Immature natural killer cell (primary cell): ENCODE data around the gene GPC6. TPM values are rescaled to one million over a fixed set of nuclear protein-coding genes. Genes with fewer than 3 reads are reported as not detected.
A peak's percentile ranks its signal among the peaks of the same experiment; 100 is the strongest.

ENCODE experiments used
- DNase-seq, 3 donors: peaks; one replicate each; pipeline ENCODE4 v3.0.0; 2022; ENCODE audit warnings: mixed read lengths in 1 of 3
- H3K27ac Mint-ChIP-seq, 6 donors: one replicate each; pipeline ENCODE4 v1.8.0; 2020; ENCODE audit warnings: mixed read lengths in 6 of 6, mild to moderate bottlenecking in 5 of 6, inconsistent platforms in 4 of 6, moderate library complexity in 3 of 6
- H3K27me3 Mint-ChIP-seq, 3 donors: one replicate each; pipeline ENCODE4 v1.8.0; 2020 to 2021; ENCODE audit warnings: low read depth in 3 of 3, mild to moderate bottlenecking in 3 of 3, mixed read lengths in 3 of 3, moderate library complexity in 3 of 3, inconsistent platforms in 1 of 3
- H3K36me3 Mint-ChIP-seq, 3 donors: one replicate each; pipeline ENCODE4 v1.8.0; 2020; ENCODE audit warnings: mixed read lengths in 3 of 3, inconsistent platforms in 2 of 3, mild to moderate bottlenecking in 2 of 3
- H3K4me1 Mint-ChIP-seq, 2 donors: one replicate each; pipeline ENCODE4 v1.8.0; 2020; ENCODE audit warnings: inconsistent platforms in 2 of 2, mild to moderate bottlenecking in 2 of 2, mixed read lengths in 2 of 2, moderate library complexity in 1 of 2
- H3K4me3 Mint-ChIP-seq, 5 donors: one replicate each; pipeline ENCODE4 v1.8.0; 2020; ENCODE audit warnings: mild to moderate bottlenecking in 5 of 5, mixed read lengths in 5 of 5, inconsistent platforms in 3 of 5, moderate library complexity in 3 of 5
- H3K9me3 Mint-ChIP-seq, 6 donors: one replicate each; pipeline ENCODE4 v1.8.0; 2020; ENCODE audit warnings: mild to moderate bottlenecking in 6 of 6, mixed read lengths in 6 of 6, inconsistent platforms in 4 of 6, moderate library complexity in 3 of 6
- polyA plus RNA-seq, 3 donors: library from polyadenylated mRNA; unstranded; fragments of 300-500 nt; fragmentation: Illumina TruSeq; gene quantifications; one replicate each; pipeline ENCODE4 v1.2.3, GENCODE V29; 2021

GPC6 gene
- polyA plus RNA-seq, 3 donors from 2014 or later, result not detected

- H3K27me3 Mint-ChIP-seq, result peaks cover 3 to 13% (median 4%) of the 10 kb centered on the region in 3 donors
These were observed 1181.9 kb downstream of the GPC6 start for GRCh38 chr13:94408314-94409036.

GRCh38 chr13:94411747-94412146, 1185.1 kb downstream of the GPC6 start:
- no peak for DNase-seq
- Mint-ChIP-seq H3K36me3 (no peaks in the 10 kb centered on the region), H3K9me3 (peaks cover 0 to 1% (median 0%) of the 10 kb centered on the region in 6 donors), H3K27ac (no peak overlapping the region), H3K4me1 (no peaks in the 10 kb centered on the region), H3K4me3 (no peak overlapping the region), H3K27me3 (peaks cover 4 to 13% (median 5%) of the 10 kb centered on the region in 3 donors)

More at GRCh38 chr13:94408314-94409036, 1181.9 kb downstream of the GPC6 start:
- Mint-ChIP-seq H3K36me3 (no peaks in the 10 kb centered on the region), H3K27ac (no peak overlapping the region), H3K4me3 (no peak overlapping the region), H3K4me1 (no peaks in the 10 kb centered on the region), H3K9me3 (no peaks in the 10 kb centered on the region)
- no peak for DNase-seq

- no peak overlapping the region for H3K27ac Mint-ChIP-seq
- peaks cover 0 to 7% (median 2%) of the 10 kb centered on the region in 6 donors for H3K9me3 Mint-ChIP-seq
- no peak for DNase-seq
- peaks cover 6 to 16% (median 7%) of the 10 kb centered on the region in 3 donors for H3K27me3 Mint-ChIP-seq
- no peaks in the 10 kb centered on the region for H3K36me3 Mint-ChIP-seq
- no peaks in the 10 kb centered on the region for H3K4me1 Mint-ChIP-seq
- H3K4me3 Mint-ChIP-seq, result no peak overlapping the region
These were observed 1186.4 kb downstream of the GPC6 start for GRCh38 chr13:94412870-94413597.

- Mint-ChIP-seq H3K36me3 (no peaks in the 10 kb centered on the region), H3K9me3 (peaks cover 0 to 7% (median 2%) of the 10 kb centered on the region in 6 donors), H3K4me3 (no peak overlapping the region), H3K4me1 (peaks cover 0 to 3% of the 10 kb centered on the region in 2 donors), H3K27ac (no peak overlapping the region), H3K27me3 (peaks cover 6 to 11% (median 7%) of the 10 kb centered on the region in 3 donors)
- no peak for DNase-seq
These were observed 1187.0 kb downstream of the GPC6 start for GRCh38 chr13:94413598-94413944.

- H3K36me3 Mint-ChIP-seq, result no peaks in the 10 kb centered on the region
- peaks cover 3 to 8% of the 10 kb centered on the region in 2 donors for H3K4me1 Mint-ChIP-seq
- no peak overlapping the region for H3K27ac Mint-ChIP-seq
- peaks cover 6 to 7% (median 7%) of the 10 kb centered on the region in 3 donors for H3K27me3 Mint-ChIP-seq
- no peak for DNase-seq
- no peak overlapping the region for H3K4me3 Mint-ChIP-seq
- H3K9me3 Mint-ChIP-seq, result peaks cover 0 to 7% (median 2%) of the 10 kb centered on the region in 6 donors
These were observed 1187.5 kb downstream of the GPC6 start for GRCh38 chr13:94414141-94414540.

GRCh38 chr13:94414708-94415107, 1188.1 kb downstream of the GPC6 start:
- no peaks in the 10 kb centered on the region for H3K36me3 Mint-ChIP-seq
- H3K9me3 Mint-ChIP-seq, result peaks cover 0 to 7% (median 2%) of the 10 kb centered on the region in 6 donors
- DNase-seq, result no peak
- H3K27me3 Mint-ChIP-seq, result peaks cover 6 to 7% (median 7%) of the 10 kb centered on the region in 3 donors
- H3K4me3 Mint-ChIP-seq, result no peak overlapping the region
- no peak overlapping the region for H3K27ac Mint-ChIP-seq
- peaks cover 7 to 13% of the 10 kb centered on the region in 2 donors for H3K4me1 Mint-ChIP-seq

DNA sequence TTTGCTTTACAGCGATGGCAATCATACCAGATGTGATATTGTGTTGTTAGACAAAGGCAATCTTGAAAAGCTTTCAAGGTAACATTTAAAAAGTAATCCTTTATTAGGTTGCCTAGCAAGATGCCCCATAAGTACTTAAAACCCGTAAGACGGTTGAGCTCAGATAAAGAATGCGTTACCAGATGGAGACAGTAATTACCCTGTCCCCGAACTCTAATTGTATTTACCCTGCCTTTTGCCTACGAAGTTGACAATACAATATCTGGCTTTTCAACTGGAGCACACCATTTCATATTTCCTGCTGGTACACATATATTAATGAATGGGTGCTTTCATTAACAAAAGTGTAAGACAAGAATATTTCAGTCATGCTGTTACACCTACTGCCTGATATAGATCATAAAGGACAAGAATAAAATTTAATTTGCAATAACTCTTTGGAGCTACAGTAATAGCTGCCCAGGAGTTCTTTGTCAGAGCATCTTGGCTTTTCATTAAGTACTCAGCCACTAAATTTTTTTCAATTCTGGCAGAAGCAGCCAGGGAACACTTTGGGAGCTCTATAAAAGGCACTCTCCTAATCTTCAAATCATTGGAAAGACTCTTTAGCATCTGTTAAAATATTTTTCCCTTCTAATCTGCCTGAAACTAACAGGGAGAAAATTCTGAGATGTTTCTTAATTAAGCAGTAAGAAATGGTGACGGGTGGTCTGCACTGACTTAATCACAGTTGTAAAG, 1189.1 kb downstream of the GPC6 start:
- no peak for DNase-seq
- H3K9me3 Mint-ChIP-seq, result peaks cover 0 to 15% (median 2%) of the 10 kb centered on the region in 6 donors
- H3K4me3 Mint-ChIP-seq, result no peak overlapping the region
- peaks cover 7 to 13% of the 10 kb centered on the region in 2 donors for H3K4me1 Mint-ChIP-seq
- no peak overlapping the region for H3K27ac Mint-ChIP-seq
- H3K36me3 Mint-ChIP-seq, result no peaks in the 10 kb centered on the region
- H3K27me3 Mint-ChIP-seq, result peaks cover 4 to 7% (median 7%) of the 10 kb centered on the region in 3 donors

GRCh38 chr13:94416454-94417080, 1190.0 kb downstream of the GPC6 start:
- Mint-ChIP-seq H3K4me1 (peaks cover 7 to 13% of the 10 kb centered on the region in 2 donors), H3K27ac (no peak overlapping the region), H3K36me3 (no peaks in the 10 kb centered on the region), H3K9me3 (peaks cover 0 to 23% (median 4%) of the 10 kb centered on the region in 6 donors), H3K27me3 (peaks cover 4 to 10% (median 7%) of the 10 kb centered on the region in 3 donors), H3K4me3 (no peak overlapping the region)
- no peak for DNase-seq

DNA sequence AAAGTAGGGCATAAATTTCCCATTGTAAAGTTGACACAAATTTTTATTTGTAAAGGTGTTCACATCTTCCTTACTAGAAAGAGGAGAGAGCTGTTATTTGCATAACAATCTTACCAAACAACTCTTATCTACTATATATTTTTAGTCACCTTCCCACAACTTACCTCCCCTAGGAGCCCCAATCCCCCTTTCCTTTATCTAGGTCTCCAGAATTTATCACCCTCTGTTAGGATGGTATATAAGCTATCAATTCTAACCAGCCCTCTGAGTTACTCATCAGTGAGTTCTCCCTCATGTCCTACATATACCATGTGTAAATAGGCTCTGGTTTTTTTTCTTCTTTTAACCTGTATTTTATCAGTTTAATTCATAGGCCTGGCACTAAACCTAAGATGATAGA, 1190.7 kb downstream of the GPC6 start:
- Mint-ChIP-seq H3K9me3 (peaks cover 0 to 26% (median 5%) of the 10 kb centered on the region in 6 donors), H3K4me3 (no peak overlapping the region), H3K4me1 (peaks cover 7 to 13% of the 10 kb centered on the region in 2 donors), H3K27ac (no peak overlapping the region), H3K27me3 (peaks cover 4 to 8% (median 4%) of the 10 kb centered on the region in 3 donors), H3K36me3 (no peaks in the 10 kb centered on the region)
- no peak for DNase-seq

DNA sequence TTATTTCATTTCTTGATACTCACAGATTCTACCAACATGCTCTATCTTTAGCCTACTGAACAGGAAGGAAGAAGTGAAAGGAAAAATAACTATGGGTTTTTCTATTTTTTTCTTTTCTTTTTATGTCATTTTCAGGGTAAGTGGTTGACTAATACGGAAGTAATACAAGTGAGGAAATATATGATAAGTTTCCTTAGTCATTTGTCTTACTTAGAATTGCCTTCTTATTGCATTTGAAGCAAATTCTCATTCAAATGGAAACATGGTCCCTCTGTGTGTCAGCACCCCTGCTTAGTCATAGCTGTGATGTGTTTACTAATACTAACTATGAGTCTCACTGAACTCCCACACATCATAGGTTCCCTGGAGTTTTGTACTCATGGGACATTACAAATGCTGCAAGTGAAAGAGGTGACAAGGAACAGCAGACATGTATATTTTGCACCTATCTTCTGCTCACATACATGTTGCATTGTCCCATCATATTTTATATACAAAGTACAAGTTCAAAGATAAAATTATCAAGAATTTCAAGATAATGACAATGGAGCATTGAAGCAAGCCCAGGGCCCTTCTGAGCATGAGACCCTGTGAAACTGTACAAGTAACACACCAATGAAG, 1192.8 kb downstream of the GPC6 start:
- Mint-ChIP-seq H3K36me3 (no peaks in the 10 kb centered on the region), H3K9me3 (peaks cover 0 to 26% (median 5%) of the 10 kb centered on the region in 6 donors), H3K27me3 (peaks cover 2 to 6% (median 4%) of the 10 kb centered on the region in 3 donors), H3K4me3 (peak overlapping the region in 1 of 5 donors; percentile 3), H3K27ac (peak overlapping the region in 1 of 6 donors; percentile 7), H3K4me1 (peaks cover 7 to 13% of the 10 kb centered on the region in 2 donors)
- no peak for DNase-seq

- no peak for DNase-seq
- peaks cover 7 to 13% of the 10 kb centered on the region in 2 donors for H3K4me1 Mint-ChIP-seq
- peaks cover 2 to 6% (median 4%) of the 10 kb centered on the region in 3 donors for H3K27me3 Mint-ChIP-seq
- no peak overlapping the region for H3K27ac Mint-ChIP-seq
- peaks cover 0 to 26% (median 5%) of the 10 kb centered on the region in 6 donors for H3K9me3 Mint-ChIP-seq
- H3K4me3 Mint-ChIP-seq, result no peak overlapping the region
- H3K36me3 Mint-ChIP-seq, result no peaks in the 10 kb centered on the region
These were observed 1193.3 kb downstream of the GPC6 start for GRCh38 chr13:94419925-94420305.

GRCh38 chr13:94427313-94427953, 1200.8 kb downstream of the GPC6 start:
- H3K36me3 Mint-ChIP-seq, result no peaks in the 10 kb centered on the region
- no peaks in the 10 kb centered on the region for H3K4me1 Mint-ChIP-seq
- no peak overlapping the region for H3K27ac Mint-ChIP-seq
- H3K4me3 Mint-ChIP-seq, result no peak overlapping the region
- DNase-seq, result no peak
- H3K27me3 Mint-ChIP-seq, result no peaks in the 10 kb centered on the region
- H3K9me3 Mint-ChIP-seq, result peaks cover 0 to 4% (median 0%) of the 10 kb centered on the region in 6 donors

- Mint-ChIP-seq H3K36me3 (no peaks in the 10 kb centered on the region), H3K27me3 (no peaks in the 10 kb centered on the region), H3K9me3 (no peaks in the 10 kb centered on the region), H3K4me3 (no peak overlapping the region), H3K27ac (no peak overlapping the region), H3K4me1 (no peaks in the 10 kb centered on the region)
- no peak for DNase-seq
These were observed 1205.0 kb downstream of the GPC6 start for GRCh38 chr13:94431574-94431973.
